Heart left ventricle (tissue), 16 donors: ENCODE results near the gene PRKCA. TPM values are rescaled to one million over a fixed set of nuclear protein-coding genes. Genes with fewer than 3 reads are reported as not detected.
A peak's percentile ranks its signal among the peaks of the same experiment; 100 is the strongest.

ENCODE experiments used
- ATAC-seq, 4 donors: fragments of 200-7000 bp; cut with Tn5 transposase; one replicate each; pipeline ENCODE4 v1.9.1; 2020 to 2022; ENCODE audit warnings: moderate library complexity in 4 of 4, mild to moderate bottlenecking in 3 of 4, moderate number of reproducible peaks in 1 of 4
- DNase-seq, 5 donors: peaks; one replicate each; pipeline ENCODE4 v3.0.0-alpha.2; 2020
- H3K27ac ChIP-seq, 12 donors: fragments of 200-600 bp; sonication (generic) in 4 of 12; one replicate each; pipeline versions ENCODE4 v1.5.0 to v1.8.0; 2016 to 2022; ENCODE audit warnings: mild to moderate bottlenecking in 2 of 12
- H3K27me3 ChIP-seq, 9 donors: fragments of 200-600 bp; sonication (generic) in 2 of 9; one replicate each; pipeline versions ENCODE4 v1.5.1 to v1.8.0; 2016 to 2022; ENCODE audit warnings: mild to moderate bottlenecking in 3 of 9
- H3K36me3 ChIP-seq, 9 donors: fragments of 200-600 bp; sonication (generic) in 2 of 9; one replicate each; pipeline versions ENCODE4 v1.5.0 to v1.8.0; 2018 to 2022; ENCODE audit warnings: mild to moderate bottlenecking in 2 of 9
- H3K4me1 ChIP-seq, 12 donors: fragments of 200-600 bp; sonication (generic) in 4 of 12; one replicate each; pipeline versions ENCODE4 v1.5.0 to v1.8.0; 2016 to 2022; ENCODE audit warnings: mild to moderate bottlenecking in 3 of 12
- H3K4me3 ChIP-seq, 12 donors: fragments of 200-600 bp; sonication (generic) in 4 of 12; one replicate each; pipeline versions ENCODE4 v1.5.0 to v1.8.0; 2017 to 2022; ENCODE audit warnings: mild to moderate bottlenecking in 9 of 12, moderate library complexity in 4 of 12
- H3K9me3 ChIP-seq, 12 donors: fragments of 200-600 bp; sonication (generic) in 4 of 12; one replicate each; pipeline versions ENCODE4 v1.5.0 to v1.8.0; 2016 to 2022; ENCODE audit warnings: mild to moderate bottlenecking in 1 of 12
- POLR2A ChIP-seq, 2 donors: fragments of 450-650 bp; IDR thresholded peaks; one replicate each; pipeline ENCODE4 v1.6.1; 2017; ENCODE audit warnings: antibody characterized with exemption in 2 of 2, mild to moderate bottlenecking in 2 of 2, moderate library complexity in 2 of 2
- WGBS, 4 donors: extraction: QIAGEN DNeasy Blood & Tissue Kit in 2 of 4; methylation state at CpG; one replicate each; pipeline versions ENCODE4 v1.1.5 to v1.1.7; 2013 to 2018; 5-methylcytosine and 5-hydroxymethylcytosine counted together
- intact Hi-C, 10 donors: fragments of 100-400 bp; cut with DNase I; formaldehyde crosslinking; loops; one replicate each; pipeline versions ENCODE4 v1.11.1 to v1.14.2; 2022
- polyA plus RNA-seq, 2 donors: library from polyadenylated mRNA; stranded (reverse); fragments of 200-250 nt; gene quantifications; one replicate each; pipeline ENCODE4 v1.2.3, GENCODE V29; 2013
- total RNA-seq, 9 donors: library from RNA; depleted of rRNA in 2 of 9; stranded (reverse); fragments of >200 nt in 2 of 9; fragmentation: NEBNext Ultra II Directional in 3 of 9; extraction: Animal tissue kit (Norgen Biotek cat#: 25700) in 3 of 9; gene quantifications; one replicate each; pipeline versions ENCODE4 v1.1.0 to v1.2.4, GENCODE V29; 2016 to 2023
- TF ChIP-seq, protein P1 (sequence below), 12 donors: fragments of 200-600 bp; sonication (generic) in 4 of 12; IDR thresholded peaks; one replicate each; pipeline versions ENCODE4 v1.5.0 to v1.8.0; 2018 to 2022; ENCODE audit warnings: antibody characterized with exemption in 12 of 12, mild to moderate bottlenecking in 5 of 12
- donor health status: ischemic (EF 13 %, LVEDD 7.1; RV severe dilation, severe dysfunction).
- donor health status: healthy with polysubstance abuse.
- donor health status: DM: no; HTN: yes; CAD: no.
- donor health status: DM: no; HTN: no; CAD: no.
- donor health status: ischemic (EF 25% LVEDD 6.9; RV normal size, moderate dysfunction).
- donor health status: ischemic (EF 25% LVEDD 5.7; RV mildly dilated, moderate dysfunction).
- donor health status: healthy.
- donor health status: DM: yes; HTN: yes; CAD: no.
- donor health status: ischemic (EF 35%, LVEDD 5.7; RV mildly dilated, moderate dysfunction).
- donor health status: nonischemic (EF 11% LVEDD 7.7; RV severe dilation, severe dysfunction).
- donor health status: DM: yes; HTN: yes; CAD: no.
- donor health status: PGD.
- donor health status: ischemic (EF 29% LVEDD 5.4; RV normal size, mild dysfunction).
- donor health status: nonischemic (EF 23%, LVEDD 6.1; RV moderate dilation, normal function).

The PRKCA gene
- total and polyA plus RNA-seq, 11 donors: 3.4 to 26.8 (median 11.4) TPM

DNA sequence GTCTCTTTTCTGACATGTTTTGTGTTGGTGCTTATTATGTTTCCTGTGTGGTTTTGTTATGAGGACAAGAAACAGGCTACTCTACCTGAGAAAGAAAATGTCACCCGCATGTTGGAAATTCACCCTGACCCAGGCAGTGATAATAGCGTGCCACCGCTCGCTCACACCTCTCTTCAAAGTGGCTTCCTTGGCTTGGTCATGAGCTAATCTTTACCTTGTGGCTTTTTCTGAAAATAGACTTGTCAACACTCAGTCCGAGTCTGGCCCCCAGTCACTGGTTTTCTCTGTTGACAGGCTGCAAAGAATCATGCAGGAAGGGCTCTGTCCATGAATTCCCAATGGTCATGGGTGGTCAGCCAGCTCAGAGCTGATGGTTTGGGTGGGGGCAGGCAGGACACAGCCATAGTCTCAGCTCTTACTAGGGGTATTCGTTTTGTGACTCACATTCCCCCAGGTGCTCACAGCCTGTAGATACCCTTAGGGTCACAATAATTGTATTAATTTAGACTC, 411.2 kb downstream of the PRKCA start:
- peaks cover 0 to 26% (median 3%) of the 10 kb centered on the region in 12 donors for H3K4me1 ChIP-seq
- no peak overlapping the region for H3K4me3 ChIP-seq
- no peak for DNase-seq
- TF ChIP-seq POLR2A (IDR thresholded peaks at IDR 0.05): no peak
- TF ChIP-seq, protein P1, sequence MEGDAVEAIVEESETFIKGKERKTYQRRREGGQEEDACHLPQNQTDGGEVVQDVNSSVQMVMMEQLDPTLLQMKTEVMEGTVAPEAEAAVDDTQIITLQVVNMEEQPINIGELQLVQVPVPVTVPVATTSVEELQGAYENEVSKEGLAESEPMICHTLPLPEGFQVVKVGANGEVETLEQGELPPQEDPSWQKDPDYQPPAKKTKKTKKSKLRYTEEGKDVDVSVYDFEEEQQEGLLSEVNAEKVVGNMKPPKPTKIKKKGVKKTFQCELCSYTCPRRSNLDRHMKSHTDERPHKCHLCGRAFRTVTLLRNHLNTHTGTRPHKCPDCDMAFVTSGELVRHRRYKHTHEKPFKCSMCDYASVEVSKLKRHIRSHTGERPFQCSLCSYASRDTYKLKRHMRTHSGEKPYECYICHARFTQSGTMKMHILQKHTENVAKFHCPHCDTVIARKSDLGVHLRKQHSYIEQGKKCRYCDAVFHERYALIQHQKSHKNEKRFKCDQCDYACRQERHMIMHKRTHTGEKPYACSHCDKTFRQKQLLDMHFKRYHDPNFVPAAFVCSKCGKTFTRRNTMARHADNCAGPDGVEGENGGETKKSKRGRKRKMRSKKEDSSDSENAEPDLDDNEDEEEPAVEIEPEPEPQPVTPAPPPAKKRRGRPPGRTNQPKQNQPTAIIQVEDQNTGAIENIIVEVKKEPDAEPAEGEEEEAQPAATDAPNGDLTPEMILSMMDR (IDR thresholded peaks at IDR 0.05): no peak
- 35 to 55% (median 49%) methylated on average over 6 of the region's 6 CpGs for WGBS, 4 donors
- H3K36me3 ChIP-seq: no peaks in the 10 kb centered on the region
- peak; percentile 49 to 67 (median 58) for ATAC-seq
- intact Hi-C loops: loop anchor here in 6 of 10 donors (2.0 to 10.0 kb wide), 4 partner anchors 193 to 581 kb away; no protein-coding TSS in a partner anchor
- H3K9me3 ChIP-seq: no peaks in the 10 kb centered on the region
- no peaks in the 10 kb centered on the region for H3K27me3 ChIP-seq
- H3K27ac ChIP-seq: no peak overlapping the region

DNA sequence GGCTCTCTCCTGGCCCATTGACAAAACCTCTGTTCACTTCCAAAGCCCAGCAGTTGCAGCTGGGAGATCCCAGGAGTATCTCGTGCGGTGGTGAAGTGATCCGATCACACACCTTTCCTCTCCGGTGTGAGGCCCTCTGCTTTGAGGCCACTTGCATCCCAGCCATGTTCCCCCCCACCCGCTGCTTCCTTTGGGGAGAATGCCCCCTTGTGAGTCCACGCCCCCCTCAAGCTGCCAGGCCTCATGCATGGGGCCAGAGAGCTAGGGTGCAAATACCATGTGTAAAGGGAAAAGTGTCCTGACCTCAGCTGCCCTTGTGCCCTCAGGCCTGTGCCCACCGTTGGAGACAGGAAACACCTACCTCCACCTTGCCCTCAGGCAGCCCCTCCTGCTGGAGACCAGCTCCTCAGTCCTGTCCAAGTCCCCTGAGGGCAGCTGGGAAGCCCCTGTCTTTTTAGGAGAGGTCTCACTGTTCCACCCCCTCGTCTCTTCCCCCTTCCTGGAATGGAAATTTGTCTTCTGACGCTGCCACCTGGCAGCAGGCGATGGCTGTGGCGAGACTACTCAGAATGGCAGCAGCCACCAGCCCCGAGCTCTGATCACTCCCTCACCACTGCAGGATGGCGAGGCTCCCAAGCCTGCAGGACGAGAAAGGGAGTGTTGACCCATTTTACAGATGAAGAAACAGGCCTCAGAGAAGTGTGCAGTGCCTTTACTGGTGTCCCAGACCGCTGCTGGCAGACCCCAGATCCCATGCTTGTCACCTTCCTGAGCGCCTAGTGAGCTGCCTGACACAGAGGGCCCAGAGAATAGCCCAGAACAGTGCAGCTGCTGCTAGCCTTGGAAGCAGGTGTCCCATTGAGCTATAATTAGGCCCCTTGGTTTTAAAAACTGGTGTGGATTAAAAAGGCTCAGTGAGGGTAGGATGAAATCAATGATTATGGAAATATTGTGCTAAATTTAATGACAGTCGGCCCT, 411.9 kb downstream of the PRKCA start:
- ATAC-seq (peak in 3 of 4 donors; percentile 9 to 17 (median 16)), DNase-seq (no peak)
- no peaks in the 10 kb centered on the region for H3K9me3 ChIP-seq
- no peaks in the 10 kb centered on the region for H3K27me3 ChIP-seq
- no peaks in the 10 kb centered on the region for H3K36me3 ChIP-seq
- peaks cover 0 to 26% (median 3%) of the 10 kb centered on the region in 12 donors for H3K4me1 ChIP-seq
- WGBS, 4 donors: 69 to 76% (median 74%) methylated on average over 16 to 17 of the region's 17 CpGs
- TF ChIP-seq, protein P1 (IDR thresholded peaks at IDR 0.05): no peak
- no peak for TF ChIP-seq POLR2A (IDR thresholded peaks at IDR 0.05)
- H3K27ac ChIP-seq: peak overlapping the region in 1 of 12 donors; percentile 26
- intact Hi-C loops: loop anchor here (1.0 to 10.0 kb wide), 8 partner anchors 192 to 973 kb away; no protein-coding TSS in a partner anchor
- no peak overlapping the region for H3K4me3 ChIP-seq

DNA sequence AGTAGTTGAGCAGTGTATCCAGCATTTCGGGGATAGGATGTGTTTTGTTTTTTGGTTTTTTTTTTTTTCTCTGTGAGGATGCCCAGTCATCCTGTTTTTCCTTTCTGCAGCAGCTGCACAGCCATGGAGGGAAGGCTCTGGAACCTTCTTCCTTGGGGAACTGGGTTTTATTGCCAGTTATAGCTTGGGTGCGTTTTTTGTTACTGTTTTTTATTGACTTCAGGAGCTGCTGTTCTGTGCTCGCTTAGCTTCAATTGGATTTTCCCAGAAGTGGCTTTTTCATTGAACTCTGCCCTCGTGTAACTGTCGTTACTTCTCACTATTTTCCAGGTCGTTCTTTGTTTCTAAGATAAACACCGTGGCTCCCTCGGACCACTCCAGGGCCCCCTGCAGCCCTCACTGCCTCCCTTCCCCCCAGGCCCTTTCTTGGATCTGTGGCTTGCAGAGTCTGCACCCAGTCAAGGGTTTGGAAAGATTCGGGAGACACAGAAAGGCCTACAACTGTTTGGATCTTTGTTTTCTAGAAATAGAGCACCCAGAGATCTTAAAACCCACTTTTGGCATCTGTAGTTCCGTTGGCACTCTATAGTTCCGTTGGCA, 412.8 kb downstream of the PRKCA start:
- TF ChIP-seq, protein P1 (IDR thresholded peaks at IDR 0.05): no peak
- no peak for TF ChIP-seq POLR2A (IDR thresholded peaks at IDR 0.05)
- H3K4me1 ChIP-seq: peaks cover 0 to 26% (median 3%) of the 10 kb centered on the region in 12 donors
- WGBS, 4 donors: 41 to 57% (median 53%) methylated on average over 11 of the region's 11 CpGs
- no peak overlapping the region for H3K4me3 ChIP-seq
- peak in 1 of 4 donors; percentile 10 for ATAC-seq
- no peaks in the 10 kb centered on the region for H3K27me3 ChIP-seq
- peak overlapping the region in 1 of 12 donors; percentile 26 for H3K27ac ChIP-seq
- no peaks in the 10 kb centered on the region for H3K36me3 ChIP-seq
- intact Hi-C loops: loop anchor here (1.0 to 10.0 kb wide), 8 partner anchors 191 to 972 kb away; no protein-coding TSS in a partner anchor
- H3K9me3 ChIP-seq: no peaks in the 10 kb centered on the region
- no peak for DNase-seq
